RKO (cell line): ENCODE measurements around the gene RND3.

Experiments used
- DNase-seq: peaks from one replicate; pipeline ENCODE4 v3.0.0-alpha.2; 2016; ENCODE audit warnings: low spot score

RND3 gene

DNA sequence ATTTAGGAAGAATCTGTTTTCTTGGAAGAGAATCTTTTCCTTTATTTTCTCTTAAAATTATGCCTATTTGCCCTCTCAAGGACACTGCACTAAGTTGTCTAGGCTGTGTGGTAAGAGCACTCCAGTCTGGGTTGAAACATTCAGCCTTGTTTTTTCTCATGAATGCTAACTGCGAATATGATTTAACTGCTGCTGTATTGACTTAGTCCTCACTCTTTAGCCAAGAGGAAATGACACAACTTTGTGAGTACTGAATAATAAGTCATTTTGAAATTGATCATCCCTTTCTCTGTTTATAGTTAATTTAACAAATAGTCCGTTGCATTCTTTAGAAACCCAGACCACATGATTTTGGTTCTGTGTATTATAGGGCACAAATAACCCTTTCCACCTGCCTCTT lies 4.5 kb upstream of the RND3 start:
- DNase-seq = no peak

DNA sequence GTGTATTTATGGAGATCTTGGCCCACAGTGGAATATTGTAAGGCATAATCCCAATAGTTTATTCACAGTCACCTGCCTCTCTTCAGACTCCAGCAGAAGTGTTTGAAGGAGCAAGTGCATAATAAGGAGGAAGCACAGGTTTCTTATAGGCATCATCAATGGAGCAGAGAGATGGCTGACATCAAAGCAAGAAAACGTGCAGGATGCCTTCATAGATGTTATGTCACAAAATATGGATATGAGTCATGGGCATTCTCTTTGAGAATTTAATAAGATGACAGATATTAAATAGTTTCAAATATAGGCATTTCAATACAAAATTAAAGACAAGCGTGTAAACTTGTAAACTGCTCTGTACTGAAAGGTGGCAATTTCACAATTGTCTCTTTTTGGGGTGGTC lies 4.0 kb upstream of the RND3 start:
- DNase-seq = no peak

DNA sequence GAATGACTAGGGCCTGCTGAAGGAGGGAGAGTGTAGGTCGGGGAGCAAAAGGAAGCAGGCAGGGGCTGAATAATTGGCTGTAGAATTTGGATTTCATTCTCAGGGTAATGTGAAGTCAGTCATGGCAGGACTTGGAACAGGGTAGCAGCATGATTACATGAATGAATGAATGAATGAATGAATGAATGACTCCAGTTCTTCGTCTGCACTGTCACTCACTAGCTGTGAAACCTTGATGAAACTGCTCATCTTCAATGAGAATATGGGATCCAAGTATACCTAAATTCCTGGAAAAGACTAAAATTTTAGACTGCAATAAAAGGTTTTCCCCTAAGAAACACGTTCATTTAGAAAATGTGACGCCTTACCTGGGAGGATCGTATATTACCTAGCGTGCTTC lies 3.0 kb upstream of the RND3 start:
- no peak for DNase-seq

DNA sequence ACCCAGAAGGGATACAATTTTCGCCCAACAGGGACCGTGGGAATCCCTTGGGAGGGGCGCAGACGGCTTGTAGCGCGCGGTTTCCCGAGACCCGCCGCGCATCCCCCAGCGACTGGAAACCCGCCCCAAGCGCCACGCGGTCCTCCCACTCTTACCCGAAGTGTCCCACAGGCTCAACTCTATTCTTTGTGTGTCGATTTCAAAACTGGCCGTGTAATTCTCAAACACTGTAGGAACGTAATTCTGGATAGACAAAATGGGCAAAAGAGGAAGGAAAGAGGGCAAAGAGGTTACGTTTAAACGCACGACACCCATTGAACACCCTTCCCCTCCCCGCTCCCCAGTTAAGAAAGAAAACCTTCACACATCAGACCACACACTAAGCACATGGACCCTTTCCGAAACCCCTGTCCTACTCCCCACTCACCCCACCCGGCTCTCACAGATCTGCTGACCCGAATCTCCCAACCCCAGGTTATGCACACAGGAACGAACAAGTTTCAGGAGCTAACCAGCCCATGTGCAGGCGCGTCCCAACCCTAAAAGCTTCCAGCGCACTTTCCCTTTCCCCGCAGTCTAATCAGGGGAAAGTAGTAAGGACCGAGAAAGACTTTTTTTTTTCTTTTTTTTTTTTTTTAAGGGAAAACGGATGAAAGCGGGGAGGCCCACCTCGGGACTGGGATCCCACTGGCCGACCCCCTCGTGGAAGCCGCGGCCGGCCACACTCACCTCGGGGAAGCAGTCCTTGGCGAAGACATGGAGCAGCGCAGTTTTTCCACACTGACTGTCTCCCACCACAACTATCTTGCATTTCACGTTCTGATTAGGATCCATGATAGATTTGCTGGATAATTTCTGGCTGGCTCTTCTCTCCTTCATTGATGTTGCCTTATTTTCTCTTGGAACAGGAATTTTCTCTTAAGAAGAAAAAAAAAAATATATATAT lies 655 bp downstream of the RND3 start:
- peak; percentile 58 for DNase-seq

DNA sequence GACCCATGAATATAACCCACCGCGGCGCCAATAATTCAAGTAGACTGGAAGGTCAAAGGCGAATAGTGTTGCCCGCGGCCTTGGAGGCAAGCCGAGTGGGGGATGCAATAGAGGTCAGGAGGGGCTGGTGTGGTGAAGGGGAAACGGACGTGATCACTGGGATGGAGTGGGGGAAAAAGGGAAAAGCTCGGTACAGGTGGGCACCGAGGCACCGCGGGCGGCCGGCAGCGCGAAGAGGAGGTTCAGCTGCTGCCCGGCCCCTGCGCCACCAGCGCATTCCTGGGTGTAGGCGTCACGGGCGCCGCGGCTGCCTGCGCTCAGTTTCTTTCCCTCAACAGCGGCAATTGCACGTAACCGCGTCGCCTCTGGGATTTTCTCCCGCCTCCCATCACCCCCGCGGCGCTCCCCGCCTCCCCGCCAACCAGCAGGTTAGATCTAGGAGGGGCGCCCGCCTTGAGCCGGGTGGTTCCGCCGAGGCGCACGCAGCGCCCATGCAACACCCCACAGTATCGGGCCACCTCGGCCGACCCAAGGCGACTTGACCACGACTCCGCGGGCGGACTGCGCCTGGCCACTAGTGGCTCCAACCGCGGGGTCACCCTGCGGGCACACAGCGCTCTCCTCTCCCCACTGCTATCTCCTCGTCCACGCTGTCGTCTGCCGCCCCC lies 1.5 kb downstream of the RND3 start:
- peak; percentile 81 for DNase-seq

DNA sequence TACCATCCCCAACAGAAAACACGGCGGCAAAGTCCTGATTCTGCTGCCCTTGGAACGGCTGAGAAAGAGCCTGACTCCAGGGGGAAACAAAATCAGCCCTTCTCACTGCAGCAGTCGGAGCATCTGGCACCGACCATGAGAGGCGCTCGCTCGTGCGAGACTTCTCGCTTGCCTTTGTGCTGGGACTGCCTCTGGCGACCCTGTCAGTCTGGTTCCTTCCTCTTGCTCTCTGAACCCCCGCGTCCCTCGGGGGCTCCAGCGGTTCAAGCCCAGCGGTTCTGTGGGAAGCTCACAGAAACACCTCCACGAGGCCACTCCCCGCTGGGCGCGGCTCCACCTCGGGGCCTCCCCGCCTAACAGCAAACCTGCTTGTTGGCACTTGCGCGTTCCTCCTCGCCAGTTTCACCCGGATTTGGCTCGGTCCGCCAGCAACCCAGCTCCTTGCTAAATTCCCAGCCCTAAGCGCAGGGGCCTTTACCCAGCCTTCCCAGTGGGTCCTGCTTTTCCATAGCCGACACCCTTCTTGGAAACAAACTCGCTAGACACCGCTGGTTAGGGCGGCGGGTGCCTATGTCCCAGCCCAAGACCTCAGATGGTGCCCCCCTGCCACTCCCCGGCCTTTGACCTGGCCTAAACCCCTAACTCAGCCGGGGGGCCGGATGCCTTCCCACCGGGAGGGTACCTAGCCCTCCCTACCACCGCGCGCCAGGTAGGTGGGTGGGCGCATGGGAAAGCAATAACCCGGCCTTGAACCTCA lies 2.2 kb downstream of the RND3 start:
- peak; percentile 58 for DNase-seq

DNA sequence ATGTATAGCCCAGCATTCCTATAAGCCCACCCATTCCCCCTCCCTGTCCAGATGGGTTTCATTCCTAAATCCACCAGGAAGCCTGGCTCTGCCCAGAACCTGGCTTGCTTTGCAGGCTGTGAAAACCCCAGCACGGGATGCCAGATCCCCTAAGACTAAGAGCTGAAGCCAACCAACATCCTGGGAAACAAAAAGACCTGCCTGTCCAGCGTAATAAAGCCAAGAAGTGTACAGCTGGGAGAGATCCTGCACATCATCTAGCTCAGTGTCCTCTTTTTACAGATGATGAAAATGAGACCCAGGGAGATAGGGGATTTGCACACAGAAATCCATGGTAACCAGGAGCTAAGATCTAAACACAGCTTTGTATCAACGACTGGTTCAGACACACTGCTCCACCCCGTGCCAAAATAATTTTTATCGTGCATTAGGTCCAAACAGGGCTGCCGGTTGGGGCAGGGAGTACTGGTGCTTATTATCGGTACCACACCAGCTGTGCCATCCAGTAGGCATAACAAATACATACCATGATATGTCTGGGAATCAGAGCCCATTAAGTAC lies 2.9 kb downstream of the RND3 start:
- no peak for DNase-seq

DNA sequence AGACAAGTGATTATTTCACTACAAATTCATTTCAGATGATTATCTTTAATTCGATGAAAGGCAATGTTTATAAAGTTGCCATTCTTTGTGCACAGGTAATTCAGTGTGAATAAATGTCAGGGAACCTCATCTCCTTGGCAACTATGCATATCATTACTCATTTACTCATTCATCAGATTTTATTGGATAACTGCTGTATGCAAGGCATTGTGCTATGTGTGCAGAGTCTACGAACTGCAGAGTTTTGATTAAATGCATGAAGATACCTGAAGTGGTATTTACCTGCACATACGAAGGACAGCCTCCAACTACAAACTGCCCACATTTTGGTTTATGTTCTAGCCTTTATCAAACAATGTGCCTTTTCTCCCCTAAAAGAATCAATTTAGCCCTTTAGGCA lies 3.5 kb downstream of the RND3 start:
- DNase-seq = no peak

DNA sequence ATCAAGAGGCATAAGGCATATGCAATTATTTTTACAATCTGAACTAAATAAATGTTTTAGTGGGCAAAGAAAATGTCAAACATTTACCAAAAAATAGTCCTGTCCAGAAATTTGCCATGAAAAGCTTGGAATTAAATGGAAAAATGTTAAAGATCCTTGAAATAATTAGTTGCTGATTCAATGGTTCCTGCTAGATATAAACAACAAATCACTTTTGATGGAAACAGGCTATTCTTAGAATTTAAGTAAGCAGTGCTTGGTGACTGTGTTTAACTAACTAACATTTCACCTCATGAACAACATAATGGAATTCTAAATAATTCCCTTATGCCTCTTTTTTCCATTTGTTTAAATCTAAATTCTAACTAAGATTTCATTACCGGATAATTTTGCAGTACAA lies 3.9 kb downstream of the RND3 start:
- no peak for DNase-seq

DNA sequence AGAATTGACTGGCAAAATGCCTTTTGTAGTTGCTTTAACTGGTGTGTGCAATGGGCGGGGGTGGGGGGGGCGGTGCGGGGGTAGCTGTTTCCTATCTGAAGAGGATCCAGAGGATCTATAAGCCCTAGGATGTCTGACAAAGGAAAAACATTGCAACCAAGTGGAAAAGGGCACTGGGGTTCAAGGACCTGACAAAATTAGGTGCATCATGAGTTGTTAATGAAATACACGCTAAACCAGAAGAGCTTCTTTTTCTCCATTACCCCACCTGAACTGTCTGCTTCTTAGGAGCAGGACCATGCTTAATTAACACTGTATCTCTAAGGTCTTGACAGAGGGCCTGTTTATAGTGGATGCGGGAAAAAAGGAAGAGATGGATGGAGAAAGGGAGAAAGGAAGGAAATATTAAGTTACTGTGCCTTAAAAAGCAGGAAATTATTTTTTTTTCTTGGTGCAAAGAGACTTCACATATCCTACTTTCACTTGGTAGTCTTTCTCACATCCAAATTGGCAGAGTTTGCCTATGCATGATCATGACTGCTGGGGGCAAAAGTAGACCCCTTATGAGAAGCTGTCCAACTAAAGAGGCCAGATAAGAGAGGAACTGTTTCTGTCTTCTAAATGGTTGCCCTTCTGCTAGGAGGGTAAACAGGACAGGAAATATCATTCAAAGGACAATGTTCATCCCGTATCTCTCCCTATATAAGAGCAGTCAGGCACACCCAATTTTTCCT lies 4.6 kb downstream of the RND3 start:
- DNase-seq = no peak

DNA sequence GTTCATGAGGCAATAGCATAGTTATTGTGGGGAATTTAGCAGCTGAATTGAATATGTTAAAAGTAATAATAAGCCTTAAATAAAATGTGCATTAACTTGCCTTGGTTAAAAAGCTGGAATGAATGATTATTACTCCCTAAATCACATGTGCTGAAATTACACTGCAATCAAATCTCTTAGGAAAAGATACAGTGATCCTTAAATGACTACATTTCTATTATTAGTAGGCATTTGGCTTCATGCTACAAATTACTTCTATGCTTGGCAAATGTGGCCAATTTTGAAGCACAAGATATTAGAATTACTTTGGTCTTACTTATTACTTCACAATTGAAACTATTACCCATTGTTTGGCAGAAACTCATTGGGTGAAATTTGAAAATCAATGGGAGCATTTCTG lies 5.4 kb downstream of the RND3 start:
- no peak for DNase-seq

DNA sequence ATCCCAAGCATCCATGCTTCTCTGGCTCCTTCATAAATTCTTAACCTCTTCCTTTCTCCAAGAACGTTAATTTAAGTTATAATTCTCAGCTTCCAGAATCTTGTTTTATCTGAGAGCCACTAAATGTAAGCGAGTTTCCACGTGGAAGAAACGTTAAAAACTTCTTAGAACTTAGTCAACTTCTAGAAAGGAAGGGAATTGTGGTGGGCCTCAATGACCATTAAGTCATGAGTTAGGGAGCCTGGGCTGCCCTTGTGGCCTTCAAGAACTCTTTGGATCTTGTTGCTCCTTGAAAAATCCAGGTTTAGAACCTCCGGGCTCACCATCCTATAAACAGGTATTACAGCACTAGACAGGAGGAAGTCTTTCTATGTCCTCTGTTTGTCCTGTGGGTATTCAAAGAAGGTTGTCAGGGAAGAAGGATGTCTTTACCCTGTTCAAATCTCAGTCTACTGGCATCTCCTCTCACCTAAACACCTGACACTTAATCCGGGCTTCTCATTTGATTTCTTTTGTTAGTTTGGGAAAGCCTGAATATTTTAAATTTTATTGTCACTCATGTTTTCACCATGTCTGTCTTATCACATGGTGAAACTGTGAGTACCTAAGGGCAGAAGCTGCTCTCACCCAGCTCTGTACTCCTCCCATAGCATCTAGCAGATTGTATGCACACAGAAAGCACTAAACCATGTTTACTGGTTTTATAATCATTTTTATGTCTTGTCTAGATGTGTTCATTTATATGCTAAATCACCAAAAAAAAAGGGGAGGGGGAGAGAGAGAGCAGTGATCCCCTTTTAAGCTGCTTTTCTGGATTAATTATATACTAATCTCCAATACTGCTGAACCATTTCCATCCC lies 6.3 kb downstream of the RND3 start:
- no peak for DNase-seq

DNA sequence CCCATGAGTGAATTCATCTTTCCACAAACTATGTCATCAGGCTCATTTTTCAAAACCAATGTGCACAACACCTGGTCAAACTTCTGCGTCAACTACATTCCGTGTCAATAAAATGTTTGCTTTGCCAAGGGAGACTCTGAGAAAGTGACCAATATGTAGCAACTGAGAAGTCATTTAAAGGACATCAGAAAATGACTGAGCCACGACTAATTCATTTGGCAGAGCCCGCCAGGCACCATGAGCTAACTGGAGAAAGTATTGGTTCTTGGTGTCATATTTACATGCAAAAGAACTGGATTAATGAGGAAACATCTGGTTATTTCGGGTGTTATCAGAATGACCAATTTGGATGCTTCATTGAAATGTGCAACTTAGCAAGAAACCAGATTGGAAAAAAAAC lies 7.2 kb downstream of the RND3 start:
- peak; percentile 30 for DNase-seq

DNA sequence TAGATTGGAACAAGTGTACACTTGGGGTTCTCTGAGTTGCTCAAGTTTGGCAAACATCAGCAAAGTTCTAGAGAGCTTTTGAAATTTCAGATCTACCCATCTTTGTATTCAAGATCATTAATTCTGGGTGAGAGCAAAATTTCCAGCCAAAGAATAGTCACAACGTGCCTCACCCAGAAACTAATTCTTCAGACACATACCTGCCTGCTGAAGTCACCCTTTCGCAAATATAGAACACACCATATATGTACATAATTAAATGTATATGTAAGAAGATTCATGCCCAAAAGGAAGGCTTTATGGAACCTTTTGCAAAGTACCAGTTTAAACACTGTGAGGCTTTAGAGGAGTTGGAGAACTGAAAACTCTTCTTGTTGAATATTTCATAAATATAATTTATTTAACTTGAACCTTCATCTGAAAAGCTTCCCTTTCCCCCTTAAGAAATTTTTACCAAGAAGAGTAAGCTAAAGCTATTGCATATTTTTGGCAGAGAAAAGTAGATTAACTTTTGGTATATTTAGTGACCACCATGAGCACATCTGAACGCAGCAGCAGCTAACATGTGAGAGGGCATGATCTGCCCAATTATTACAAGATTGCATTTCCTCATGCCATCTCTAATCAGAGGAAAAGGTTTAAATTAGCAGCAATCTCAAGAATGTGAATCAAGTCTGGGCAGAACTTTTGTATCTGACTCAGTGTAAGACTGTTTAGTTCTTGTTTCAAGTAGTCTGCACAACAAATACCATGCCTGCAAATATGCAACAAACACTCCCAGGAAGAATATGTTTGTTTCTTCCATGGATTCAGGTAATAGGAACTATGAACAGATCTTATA lies 8.2 kb downstream of the RND3 start:
- peak; percentile 15 for DNase-seq

DNA sequence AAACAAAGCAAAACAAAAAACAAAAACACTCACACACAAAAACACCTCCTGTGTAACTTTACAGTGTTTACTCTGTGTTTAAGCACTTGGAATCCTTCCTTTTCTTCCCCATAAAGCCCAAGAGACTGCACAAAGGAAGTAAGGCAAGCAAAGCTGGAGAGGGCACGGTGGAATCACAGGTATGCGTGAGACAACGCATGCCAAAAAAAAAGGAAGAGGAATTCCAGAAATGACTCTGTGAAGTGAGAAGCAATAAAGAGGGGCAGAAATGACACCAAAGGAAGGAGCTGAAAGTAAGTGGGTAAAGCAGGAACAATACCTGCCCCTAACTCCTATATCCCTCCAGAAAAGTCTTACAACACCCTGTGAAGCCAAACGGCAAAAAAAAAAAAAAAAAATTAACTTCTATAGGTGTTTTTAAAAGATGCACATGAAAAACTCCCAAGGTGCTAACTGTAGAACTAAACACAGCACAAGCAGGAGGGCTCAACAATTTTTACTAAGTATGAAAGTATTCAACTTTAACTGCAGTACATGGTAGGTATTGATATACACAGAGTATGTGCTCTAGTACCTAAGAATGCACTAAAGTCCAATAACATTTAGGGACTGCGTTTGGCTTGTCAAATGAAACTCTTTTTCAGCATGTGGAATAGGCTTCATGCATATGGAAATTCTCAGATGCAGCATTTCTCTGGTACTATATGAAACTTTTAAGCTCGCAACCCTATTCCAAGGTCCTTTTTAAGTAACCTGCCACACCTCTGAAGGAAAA lies 9.1 kb downstream of the RND3 start:
- DNase-seq = no peak

DNA sequence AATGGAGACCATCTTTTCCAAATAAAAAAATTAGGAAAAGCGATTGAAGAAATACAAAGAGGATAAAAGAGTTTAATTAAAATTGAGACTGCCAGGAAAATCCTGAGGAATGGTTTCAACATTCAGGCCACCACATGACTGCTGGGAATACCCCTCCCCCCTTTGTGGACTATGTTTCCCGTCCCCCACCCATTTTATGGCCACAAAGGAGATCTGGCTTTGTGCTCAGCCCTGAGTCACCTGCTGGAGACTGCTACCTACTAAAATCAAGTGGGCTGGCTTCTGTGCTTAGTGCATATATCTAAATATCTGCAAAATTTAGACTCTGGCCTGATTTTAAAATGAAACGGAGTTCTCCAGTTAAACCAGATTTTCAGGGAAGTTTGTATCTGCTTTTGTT lies 10.1 kb downstream of the RND3 start:
- DNase-seq = no peak

DNA sequence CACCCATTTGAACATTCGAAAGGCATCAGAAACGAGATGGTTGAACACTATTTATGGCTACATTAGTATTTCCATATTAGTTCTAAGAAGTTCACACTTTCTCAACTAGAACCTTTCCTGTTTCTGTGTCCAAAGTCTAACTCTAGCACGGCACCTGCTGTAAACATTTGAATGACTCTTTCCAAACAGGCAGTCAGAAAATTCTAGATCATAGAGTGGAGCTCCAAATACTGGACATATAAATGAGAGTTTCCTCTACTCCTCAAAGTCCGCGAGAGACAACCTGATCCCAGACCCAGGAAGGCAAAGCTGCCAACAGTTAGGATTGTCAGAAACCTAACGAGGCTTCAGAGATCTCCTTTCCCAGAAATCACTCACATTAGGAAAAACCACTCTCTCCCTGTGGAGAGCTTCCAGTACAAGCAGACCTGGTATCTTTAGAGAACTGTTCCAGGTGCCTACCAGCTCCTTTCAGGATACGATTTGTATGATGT lies 10.6 kb downstream of the RND3 start:
- DNase-seq = no peak

DNA sequence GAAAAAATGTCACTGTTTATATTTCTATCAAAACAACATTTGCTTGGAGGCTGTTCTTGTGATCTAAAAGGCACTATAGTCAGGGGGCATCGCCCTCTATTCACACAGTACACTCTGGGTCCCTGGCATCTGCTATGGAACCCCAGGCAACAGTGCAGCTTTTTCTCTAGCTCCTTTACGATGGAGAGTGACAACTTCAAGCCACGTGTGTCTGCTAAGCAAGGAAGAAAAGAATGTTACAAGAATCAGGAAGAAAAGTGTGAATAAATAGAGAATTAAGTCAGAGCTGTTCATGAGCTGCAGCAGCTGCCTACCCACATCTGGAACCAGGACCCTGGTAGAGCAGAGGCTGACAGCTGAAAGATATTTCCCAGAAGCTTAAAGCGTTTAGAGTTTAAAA lies 11.2 kb downstream of the RND3 start:
- no peak for DNase-seq
